Measurements from ENCODE around the gene LRRC59. TPM values are rescaled to one million over a fixed set of nuclear protein-coding genes. Genes with fewer than 3 reads are reported as not detected.
A peak's percentile ranks its signal among the peaks of the same experiment; 100 is the strongest.

LRRC59 gene
- total and polyA plus RNA-seq, 2 of the 13 experiments (the other 11 are each of a cell fraction or from before 2014, with no cell fraction given), result 87.3 to 222 TPM

GRCh38 chr17:50346313-50347116, 50.8 kb downstream of the LRRC59 start (continued):
- TF ChIP-seq HNF1A (IDR thresholded peaks at IDR 0.05; ENCODE audit: low read depth), result no peak
- peak; percentile 51; the same call in 1 of the 2 replicates for TF ChIP-seq HNF1A (CRISPR knock-in tag; IDR thresholded peaks at IDR 0.05; ENCODE audit: borderline replicate concordance)
- 0 out of 2 replicates have a peak, but pooled peaks have one; percentile 12 for TF ChIP-seq NCOA2 (CRISPR knock-in tag; IDR thresholded peaks at IDR 0.05)
- 0 out of 2 replicates have a peak, but pooled peaks have one; percentile 1 for TF ChIP-seq MLXIP (CRISPR knock-in tag; IDR thresholded peaks at IDR 0.05; ENCODE audit: borderline replicate concordance)
- TF ChIP-seq ZFP90 (CRISPR knock-in tag; IDR thresholded peaks at IDR 0.05; ENCODE audit: borderline replicate concordance), result no peak
- no peak for TF ChIP-seq FOXO1 (CRISPR knock-in tag; IDR thresholded peaks at IDR 0.05)
- TF ChIP-seq NR2C2 (CRISPR knock-in tag; IDR thresholded peaks at IDR 0.05; ENCODE audit: borderline replicate concordance), result 0 out of 2 replicates have a peak, but pooled peaks have one; percentile 23
- 0 out of 2 replicates have a peak, but pooled peaks have one; percentile 79 for TF ChIP-seq FOXO4 (CRISPR knock-in tag; conservative IDR thresholded peaks at IDR 0.05)
- TF ChIP-seq THAP7 (CRISPR knock-in tag; IDR thresholded peaks at IDR 0.05), result no peak
- no peak for TF ChIP-seq SRSF4 (IDR thresholded peaks at IDR 0.05; ENCODE audit: low read depth, low read length, poor library complexity, severe bottlenecking)
- peak; percentile 80 for TF ChIP-seq ZFX (CRISPR knock-in tag; IDR thresholded peaks at IDR 0.05; ENCODE audit: low read depth)
- peak; percentile 19; the same call in 1 of the 2 replicates for TF ChIP-seq ZGPAT (CRISPR knock-in tag; IDR thresholded peaks at IDR 0.05)
- no peak for TF ChIP-seq NR3C1 (CRISPR knock-in tag; IDR thresholded peaks at IDR 0.05)
- no peak for TF ChIP-seq ATF6 (CRISPR knock-in tag; conservative IDR thresholded peaks at IDR 0.05)

Measured in HepG2 (cell line).